HG02943 (cell line): ENCODE data around the gene EMC9.

Source experiments
- ATAC-seq: cut with Tn5 transposase; IDR thresholded peaks from one replicate; pipeline ENCODE4 v1.9.1; 2021; ENCODE audit warnings: mild to moderate bottlenecking, low read depth, moderate library complexity; ENCODE audit not compliant: unreplicated experiment

The EMC9 gene

DNA sequence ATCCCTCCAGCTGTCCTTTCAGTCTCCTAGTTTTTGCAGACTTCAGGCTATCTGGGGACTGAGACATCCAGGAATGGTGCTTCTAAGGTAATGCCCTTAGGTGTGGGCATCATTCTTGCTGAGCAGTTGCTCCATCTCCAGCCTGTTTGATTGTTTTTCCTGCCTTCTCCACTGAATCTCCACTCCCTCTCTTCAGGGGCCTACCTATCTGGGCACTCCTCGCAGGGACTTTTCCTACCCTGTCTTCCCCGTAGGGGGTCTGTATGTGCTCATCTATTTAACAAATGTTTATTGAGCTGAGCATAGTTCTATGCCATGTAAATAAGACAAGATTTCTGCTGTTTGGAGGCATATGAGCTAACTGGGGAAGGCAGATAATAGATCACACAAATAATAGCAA lies 8.4 kb downstream of the EMC9 start:
- ATAC-seq = no peak

DNA sequence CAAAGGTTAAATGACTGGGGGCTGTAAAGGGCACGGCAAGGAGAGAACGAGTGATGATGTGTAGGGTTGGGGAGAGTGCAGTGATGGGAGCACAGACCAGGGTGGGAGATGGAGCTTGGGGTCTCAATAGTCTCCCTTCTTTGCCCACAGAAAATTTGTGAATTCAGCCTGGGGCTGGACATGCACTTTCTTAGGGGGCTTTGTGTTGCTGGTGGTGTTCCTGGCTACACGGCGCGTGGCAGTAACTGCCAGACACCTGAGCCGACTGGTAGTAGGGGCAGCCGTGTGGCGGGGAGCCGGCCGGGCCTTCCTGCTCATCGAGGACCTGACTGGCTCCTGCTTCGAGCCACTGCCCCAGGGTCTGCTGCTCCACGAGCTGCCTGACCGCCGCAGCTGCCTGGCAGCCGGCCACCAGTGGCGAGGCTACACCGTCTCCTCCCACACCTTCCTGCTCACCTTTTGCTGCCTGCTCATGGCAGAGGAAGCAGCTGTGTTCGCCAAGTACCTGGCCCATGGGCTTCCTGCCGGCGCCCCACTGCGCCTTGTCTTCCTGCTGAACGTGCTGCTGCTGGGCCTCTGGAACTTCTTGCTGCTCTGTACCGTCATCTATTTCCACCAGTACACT lies 9.2 kb downstream of the EMC9 start:
- ATAC-seq = no peak

DNA sequence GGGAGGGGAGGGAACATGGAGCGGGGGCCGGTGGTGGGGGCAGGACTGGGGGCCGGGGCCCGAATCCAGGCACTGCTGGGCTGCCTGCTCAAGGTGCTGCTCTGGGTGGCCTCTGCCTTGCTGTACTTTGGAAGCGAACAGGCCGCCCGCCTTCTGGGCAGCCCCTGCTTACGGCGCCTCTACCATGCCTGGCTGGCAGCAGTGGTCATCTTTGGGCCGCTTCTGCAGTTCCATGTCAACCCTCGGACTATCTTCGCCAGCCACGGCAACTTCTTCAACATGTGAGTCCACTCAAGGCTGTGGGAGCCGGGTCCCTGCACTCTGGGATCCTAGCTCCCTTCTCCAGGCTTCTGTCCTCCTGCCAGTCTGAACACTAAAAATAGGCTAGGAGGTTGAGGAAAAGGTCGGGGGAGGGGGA lies 9.8 kb downstream of the EMC9 start:
- no peak for ATAC-seq

DNA sequence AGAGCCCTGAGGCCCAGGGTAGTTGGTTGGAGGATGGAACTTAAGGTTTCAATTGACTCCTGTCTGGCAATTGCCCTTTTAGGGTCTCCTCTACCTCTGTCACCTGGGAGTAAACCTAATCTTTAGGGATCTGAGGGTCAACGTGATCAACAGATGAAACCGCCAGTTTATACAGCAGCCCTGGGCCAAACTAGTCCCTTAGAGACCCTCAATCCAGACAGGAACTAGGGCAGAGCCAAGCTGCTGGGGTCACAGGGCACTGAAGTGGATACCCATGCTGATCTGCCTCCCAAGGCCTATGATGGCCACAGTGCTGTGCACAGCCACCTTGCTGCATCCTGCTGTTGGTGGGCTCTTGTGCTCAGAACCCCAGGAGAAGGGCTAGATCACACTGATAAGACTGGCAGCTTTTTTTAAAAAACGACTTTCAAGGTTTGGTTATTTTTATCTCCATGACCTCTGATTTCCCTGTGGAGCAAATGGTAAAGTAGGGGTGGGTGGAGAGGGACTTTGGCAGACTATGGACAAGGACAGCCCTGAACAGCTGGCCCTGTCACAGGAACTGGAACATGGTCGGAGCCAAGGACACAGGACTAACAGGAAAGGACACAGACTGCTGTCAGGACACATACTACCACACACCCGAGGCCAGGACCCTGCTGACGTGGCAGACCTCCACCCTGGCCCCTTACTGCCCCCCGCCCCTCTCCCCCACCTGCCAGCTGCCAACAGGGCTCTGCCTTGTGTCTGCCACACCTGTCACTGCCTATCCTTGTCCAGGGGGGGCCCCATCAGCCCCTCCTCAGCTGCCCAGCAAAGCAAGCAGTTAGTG lies 10.5 kb downstream of the EMC9 start:
- ATAC-seq = no peak

DNA sequence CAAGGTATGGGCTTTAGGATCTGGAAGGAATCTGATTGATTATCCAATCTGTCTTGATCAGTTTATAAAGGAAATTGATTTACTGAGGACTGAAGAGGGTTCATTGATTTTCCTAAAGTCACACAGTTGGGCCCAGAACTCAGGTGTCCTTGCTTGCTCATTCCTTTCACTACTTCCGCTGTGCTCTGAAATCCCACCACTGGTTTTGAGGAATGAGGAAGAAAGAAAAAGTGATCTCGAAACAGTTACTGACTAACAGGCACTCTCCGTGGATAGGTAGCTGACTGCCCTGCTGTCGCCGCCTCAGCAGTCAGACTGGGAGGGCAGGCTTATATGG lies 11.0 kb downstream of the EMC9 start, which contains the start of gene FITM1:
Gene FITM1 (plus strand): TSS at position 280 of the 337 bp plus-strand sequence. CDS start 905 bp downstream, outside the sequence.
- ATAC-seq = no peak

DNA sequence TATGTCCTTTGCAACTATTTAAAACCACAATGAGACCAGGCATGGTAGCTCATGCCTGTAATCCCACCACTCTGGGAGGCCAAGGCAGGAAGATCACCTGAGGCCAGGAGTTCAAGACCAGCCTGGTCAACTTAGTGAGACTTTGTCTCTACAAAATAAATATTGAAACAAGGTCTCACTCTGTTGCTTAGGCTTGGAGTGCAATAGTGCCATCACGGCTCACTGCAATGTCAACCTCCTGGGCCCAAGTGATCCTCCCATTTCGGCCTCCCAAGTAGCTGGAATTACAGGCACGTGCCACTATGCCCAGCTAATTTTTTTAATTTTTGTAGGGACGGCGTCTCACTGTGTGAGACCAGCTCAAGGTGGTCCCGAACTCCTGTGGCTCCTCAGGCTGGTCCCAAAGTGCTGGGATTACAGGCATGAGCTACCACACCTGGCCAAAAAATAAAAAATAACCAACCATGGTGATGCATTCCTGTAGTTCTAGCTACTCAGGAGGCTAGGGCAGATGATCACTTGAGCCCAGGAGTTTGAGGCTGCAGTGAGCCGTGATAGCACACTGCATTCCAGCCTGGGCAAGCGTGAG lies 11.9 kb downstream of the EMC9 start:
- no peak for ATAC-seq

DNA sequence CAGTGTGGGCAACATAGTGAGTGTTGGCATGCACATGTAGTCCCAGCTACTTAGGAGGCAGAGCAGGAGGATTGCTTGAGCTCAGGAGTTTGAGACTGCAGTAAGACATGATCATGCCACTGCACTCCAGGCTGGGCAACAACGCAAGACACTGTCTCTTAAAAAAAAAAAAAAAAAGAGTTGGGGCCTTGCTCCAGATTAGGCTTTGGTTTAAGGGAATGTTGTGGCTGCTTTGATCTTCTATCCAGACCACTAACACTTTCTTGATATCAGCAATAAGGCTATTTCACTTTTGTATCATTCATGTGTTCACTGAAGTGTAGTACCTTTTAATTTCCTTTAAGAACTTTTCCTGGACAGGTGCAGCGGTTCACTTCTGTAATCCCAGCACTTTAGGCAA lies 13.7 kb downstream of the EMC9 start:
- no peak for ATAC-seq

DNA sequence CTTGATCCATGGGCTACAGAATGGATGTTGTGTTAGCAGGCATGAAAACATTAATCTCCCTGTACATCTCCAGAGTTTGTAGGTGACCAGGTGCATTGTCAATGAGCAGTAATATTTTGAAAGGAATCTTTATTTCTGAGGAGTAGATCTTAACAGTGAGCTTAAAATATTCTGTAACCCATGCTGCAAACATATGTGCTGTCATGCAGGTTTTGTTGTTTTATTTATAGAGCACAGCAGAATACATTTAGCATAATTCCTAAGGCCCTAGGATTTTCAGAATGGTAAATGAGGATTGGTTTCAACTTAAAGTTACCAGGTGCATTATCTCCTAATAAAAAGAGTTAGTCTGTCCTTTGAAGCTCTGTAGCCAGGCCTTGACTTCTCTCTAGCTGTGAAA lies 14.5 kb downstream of the EMC9 start:
- ATAC-seq = no peak

DNA sequence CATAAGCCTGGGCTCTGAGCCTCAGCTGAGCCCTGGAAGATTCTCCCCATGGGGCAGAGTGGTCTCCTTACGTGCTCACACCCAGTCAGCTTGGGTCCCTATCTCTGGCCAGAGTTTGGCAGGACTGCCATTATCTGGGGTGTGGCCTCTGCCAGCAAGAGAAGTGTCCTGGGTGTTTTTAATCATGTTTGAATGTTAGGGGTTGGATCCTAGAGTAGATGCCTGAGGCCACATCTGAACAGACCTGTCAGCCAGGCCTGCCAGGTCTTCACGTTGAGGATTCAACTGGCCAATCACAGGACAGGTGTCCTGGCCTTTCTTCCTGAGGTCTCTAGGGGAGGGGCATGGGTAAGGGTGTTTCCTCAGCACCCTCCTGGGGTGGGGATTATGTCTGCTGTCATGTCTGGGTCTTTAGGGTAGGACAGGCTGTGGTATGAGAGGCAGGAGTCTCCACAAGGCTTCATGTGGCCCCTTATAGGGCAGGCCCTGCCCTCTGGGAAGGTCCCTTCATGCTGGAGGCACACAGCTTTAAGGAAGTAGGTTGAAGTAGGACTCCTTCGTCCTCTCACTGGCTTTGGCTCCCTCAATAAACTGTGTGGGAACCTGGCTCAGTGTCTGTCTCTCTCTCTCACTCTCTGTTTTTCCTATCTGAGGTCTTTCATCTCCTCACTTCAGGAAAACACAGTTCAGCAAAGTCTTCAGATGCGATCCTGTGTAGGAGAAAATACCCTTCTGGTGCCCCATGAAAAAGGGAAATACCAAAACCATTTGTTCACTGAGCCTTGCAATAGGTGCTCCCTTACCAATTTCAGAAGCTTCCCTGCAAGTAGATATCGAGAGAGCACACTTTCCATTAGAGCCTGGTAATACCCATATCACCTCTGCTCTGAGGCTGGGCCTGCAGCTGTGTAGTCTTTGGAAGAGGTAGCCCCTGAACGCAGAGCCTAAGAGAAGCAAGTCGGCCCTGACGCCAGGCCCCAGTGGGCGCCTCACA lies 17.7 kb downstream of the EMC9 start:
- no peak for ATAC-seq

DNA sequence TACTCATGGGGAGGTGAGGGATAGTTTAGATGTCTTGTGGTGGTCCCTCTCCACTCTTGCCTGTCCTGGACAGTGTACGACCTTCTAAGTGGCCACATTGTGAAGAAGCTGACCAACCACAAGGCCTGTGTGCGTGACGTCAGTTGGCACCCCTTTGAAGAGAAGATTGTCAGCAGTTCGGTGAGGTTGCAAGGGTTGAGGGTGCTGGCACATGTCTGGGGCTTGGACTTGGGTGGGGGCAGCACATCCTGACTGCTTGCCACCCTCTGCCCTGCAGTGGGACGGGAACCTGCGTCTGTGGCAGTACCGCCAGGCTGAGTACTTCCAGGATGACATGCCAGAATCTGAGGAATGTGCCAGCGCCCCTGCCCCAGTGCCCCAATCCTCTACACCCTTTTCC lies 18.5 kb downstream of the EMC9 start:
- no peak for ATAC-seq

DNA sequence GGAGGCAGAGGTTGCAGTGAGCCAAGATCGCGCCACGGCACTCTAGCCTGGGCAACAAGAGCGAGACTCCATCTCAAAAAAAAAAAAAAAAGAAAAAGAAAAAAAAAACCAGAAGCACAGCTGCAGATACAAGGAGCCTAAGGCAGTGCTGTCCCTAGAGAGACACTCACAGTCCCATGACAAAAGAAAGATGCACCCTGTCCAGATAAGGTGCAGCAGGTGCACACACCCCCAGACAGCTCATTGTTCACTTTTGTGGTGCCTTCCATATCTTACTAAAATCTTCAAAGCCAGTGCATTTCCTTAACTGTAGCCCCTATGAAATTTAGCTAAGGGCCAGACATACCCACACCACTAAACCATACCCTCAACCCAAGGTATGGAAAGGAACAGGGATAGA lies 19.0 kb downstream of the EMC9 start:
- ATAC-seq = no peak

DNA sequence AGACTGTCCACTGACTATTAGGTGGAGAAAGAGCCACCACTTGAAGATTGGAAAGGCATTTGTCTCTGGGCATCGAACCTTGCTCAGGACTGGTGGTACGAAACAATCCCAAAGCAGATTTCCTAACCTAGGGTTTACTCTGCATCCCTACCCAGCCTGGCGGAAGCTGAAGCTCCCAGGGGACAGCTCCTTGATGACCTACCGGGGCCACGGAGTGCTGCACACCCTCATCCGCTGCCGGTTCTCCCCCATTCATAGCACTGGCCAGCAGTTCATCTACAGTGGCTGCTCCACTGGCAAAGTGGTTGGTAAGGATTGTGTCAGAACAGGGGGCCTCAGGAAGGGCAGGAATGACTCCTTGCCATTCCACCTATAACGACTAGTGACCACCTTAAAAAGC lies 20.2 kb downstream of the EMC9 start:
- no peak for ATAC-seq

DNA sequence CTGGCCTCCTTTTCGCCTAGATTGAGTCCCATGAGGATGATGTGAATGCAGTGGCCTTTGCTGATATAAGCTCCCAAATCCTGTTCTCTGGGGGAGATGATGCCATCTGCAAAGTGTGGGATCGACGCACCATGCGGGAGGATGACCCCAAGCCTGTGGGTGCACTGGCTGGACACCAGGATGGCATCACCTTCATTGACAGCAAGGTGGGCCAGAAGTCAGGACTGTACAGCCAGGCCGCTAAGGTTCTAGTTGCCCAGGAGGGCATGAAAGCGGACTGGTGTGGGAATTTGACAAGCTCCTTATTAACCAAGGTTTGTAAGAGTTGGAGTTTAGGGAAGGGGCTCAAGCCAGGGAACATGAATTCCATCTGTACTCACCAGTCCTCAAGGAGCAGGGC lies 21.7 kb downstream of the EMC9 start:
- no peak for ATAC-seq

DNA sequence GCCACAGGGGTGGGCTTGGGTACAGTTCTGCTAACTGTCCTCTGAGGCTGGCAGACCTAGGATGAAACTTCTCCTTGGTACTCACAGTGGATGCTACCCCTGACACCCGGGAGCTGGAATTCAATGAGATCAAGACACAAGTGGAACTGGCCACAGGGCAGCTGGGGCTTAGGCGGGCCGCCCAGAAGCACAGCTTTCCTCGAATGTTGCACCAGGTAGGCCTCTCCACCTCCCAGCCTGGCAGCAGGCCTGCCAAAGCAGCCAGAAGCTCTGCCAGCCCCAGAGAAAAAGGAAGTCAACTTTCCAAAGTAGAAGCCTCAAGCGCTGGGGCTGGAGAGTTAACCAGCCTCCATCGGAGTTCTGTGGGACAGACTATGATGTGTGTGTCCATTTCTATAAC lies 24.2 kb downstream of the EMC9 start:
- no peak for ATAC-seq

DNA sequence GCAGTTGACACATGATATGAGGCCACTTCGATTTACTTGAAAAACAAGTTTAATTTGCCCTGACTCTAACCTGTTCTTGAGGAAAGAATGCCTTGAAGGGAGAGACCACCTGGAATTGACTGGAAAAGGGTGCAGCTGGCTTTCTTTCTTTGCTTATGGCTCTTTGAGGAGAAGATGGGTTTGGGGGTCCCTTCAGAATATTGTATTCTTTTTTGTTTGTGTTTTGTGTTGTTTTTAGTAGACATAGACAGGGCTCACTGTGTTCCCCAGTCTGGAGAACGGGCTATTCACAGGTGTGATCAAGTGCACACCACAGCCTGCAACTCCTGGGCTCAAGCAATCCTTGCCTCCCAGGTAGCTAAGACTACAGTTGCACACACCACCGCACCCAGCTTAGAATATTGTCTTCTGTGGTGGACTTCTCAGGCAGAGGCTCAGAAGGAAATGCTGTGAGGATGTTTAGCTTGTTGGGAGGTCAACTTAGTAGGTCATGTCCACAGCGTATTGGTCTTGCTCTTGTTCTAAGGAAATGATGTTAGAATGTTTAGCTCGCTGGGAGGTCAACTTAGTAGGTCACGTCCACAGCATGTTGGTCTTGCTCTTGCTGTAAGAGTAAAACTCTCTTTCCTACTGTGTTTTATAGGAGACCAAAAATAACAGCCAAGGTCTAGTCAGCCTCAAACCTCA lies 25.1 kb downstream of the EMC9 start:
- no peak for ATAC-seq

DNA sequence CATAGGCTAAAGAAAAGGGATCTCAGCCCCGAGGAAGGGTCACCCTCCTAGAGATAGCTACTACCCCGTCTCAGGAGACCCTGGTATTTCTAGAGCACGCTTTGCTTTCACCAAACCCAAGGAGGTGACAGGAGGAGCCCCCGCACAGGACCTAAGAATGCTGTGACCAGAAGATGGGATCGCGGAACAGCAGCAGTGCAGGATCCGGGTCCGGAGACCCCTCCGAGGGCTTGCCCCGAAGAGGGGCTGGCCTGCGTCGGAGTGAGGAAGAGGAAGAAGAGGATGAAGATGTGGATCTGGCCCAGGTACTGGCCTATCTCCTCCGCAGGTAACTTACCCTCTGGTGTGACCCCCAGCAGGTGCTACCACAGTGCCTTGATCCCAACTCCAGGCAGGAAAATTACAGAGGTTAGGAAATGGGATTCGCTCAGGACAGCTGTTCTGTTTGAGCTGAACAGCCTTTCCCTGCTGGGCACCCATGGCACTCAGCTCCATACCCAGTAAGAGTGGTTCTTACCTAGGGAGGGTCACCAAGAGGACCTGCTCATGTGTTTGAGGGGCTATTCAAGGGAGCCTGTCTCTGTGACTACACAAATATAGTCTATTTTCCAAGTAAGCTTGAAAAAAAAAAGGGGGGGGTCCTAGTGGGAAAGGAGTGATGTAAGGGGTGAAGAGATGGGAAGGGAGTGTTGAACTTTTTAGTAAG lies 25.8 kb downstream of the EMC9 start:
- ATAC-seq = no peak

DNA sequence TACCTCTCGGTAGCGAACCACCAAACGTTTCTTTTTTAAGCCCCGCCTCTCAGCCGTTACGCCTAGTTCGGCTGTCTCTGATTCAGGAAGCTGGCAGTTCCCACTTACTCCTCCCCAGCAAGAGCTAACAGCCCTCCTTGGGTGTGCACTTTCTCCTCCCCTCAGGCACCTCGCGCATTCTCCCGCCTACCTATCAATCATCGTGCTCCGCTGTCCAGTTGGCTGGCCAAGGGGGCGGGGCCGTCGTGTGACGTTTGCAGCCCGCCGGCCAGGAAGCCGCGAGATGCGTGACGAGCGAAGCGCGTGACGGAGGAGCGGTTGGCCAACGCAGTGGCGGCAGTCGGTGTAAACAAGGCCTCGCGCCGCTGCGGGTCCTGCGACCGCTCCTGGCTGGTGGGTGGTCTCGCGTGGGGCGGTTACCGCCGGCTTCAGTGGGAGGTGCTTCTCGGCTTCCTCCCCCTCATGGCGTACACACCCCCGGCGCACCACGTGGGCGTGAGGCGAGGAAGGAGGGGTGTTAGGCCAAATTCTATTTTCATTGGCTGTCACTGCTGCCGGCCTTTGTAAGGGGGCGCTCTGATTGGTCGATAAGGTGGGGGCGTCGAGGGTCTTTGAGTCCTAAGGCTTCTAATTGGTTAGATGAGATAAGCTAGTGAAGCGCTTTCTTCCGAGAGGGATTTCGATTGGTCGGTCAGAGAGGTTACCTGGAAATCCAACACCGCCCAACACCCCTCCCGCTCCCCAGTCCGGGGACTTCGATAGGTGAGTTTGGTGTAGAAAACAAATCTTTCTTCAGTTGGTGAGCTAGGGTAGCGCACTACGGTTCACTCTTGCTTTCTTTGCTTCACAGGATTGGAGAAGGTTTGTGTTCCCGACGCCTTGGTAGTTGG lies 26.6 kb downstream of the EMC9 start, which contains the start of the genes DCAF11 and NRL:
Gene DCAF11 (plus strand): TSS at position 246 of the 890 bp plus-strand sequence. CDS start 818 bp downstream, outside the sequence.
Gene NRL (minus strand): TSS at position 418 of the 890 bp plus-strand sequence. CDS start 32,101 bp downstream, outside the sequence.
- peak; percentile 83 for ATAC-seq
